Measurements from ENCODE around the gene PDLIM5. TPM values are rescaled to one million over a fixed set of nuclear protein-coding genes. Genes with fewer than 3 reads are reported as not detected.
A peak's percentile ranks its signal among the peaks of the same experiment; 100 is the strongest.
"Not testable (repeated sequence)": the region's sequence is repeated elsewhere in the genome, so short reads cannot be mapped to it uniquely, and the experiment has no call there.

PDLIM5 gene
- total RNA-seq (100 to 1,000 TPM in 3 of 7 donors, 10 to 100 TPM in 4; 67.2 to 160 (median 87.8) TPM), polyA plus RNA-seq (100 to 1,000 TPM in 1 of 2 donors, 10 to 100 TPM in 1; 24.9 to 154 TPM)
- long read RNA-seq, donor 1, full-length matches to known transcripts: 66 of 133 reads
- long read RNA-seq, donor 1, partial matches to known transcripts: 41 of 133 reads
- long read RNA-seq, donor 1, other reads (novel, unspliced or antisense): 26 of 133 reads
- long read RNA-seq, donor 2, full-length matches to known transcripts: 4 of 4 reads
- long read RNA-seq, donor 2, partial matches to known transcripts: 0 of 4 reads
- long read RNA-seq, donor 2, other reads (novel, unspliced or antisense): 0 of 4 reads
- long read RNA-seq, donor 3, full-length matches to known transcripts: 47 of 96 reads
- long read RNA-seq, donor 3, partial matches to known transcripts: 21 of 96 reads
- long read RNA-seq, donor 3, other reads (novel, unspliced or antisense): 28 of 96 reads

GRCh38 chr4:94451695-94452475 is at the start of gene PDLIM5:
Gene PDLIM5, plus strand, starts transcription at chr4:94451942. Its CDS starts 3,347 bp downstream, at chr4:94455289.
- 0 to 1% (median 1%) methylated on average over 81 to 88 of the region's 88 CpGs for WGBS, 3 donors
- Histone ChIP-seq H3K4me3 (peak within 1 kb of the TSS; percentile 92), H3K36me3 (no peaks in the 10 kb centered on the region), H3K4me1 (ENCODE audit: insufficient read depth) (no peaks in the 10 kb centered on the region), H3K27ac (peak within 1 kb of the TSS; percentile 92 to 95), H3K9me3 (no peaks in the 10 kb centered on the region), H3K27me3 (no peaks in the 10 kb centered on the region)
- TF ChIP-seq CTCF (IDR thresholded peaks at IDR 0.05) (peak in 2 of 3 donors; percentile 10 to 16), POLR2A (IDR thresholded peaks at IDR 0.05) (peak; percentile 95), EP300 (IDR thresholded peaks at IDR 0.05) (no peak)
- peak; percentile 89 to 91 (median 90) for DNase-seq
- intact Hi-C loops (cut with DNase I): loop anchor here in 1 of 4 donors (5.0 to 10.0 kb wide), 2 partner anchors 40 to 53 kb away; no protein-coding TSS in a partner anchor

GRCh38 chr4:94402439-94402838 is 49.3 kb upstream of the PDLIM5 start:
- WGBS, 3 donors: 92 to 96% (median 95%) methylated on average over 4 of the region's 4 CpGs
- H3K27me3 ChIP-seq; H3K9me3 ChIP-seq; H3K27ac ChIP-seq; H3K36me3 ChIP-seq; H3K4me1 ChIP-seq (ENCODE audit: insufficient read depth); DNase-seq; H3K4me3 ChIP-seq: not testable (repeated sequence)
- intact Hi-C loops (cut with DNase I): loop anchor here in 1 of 4 donors (10.0 kb wide), 1 partner anchor 192 kb away; no protein-coding TSS in a partner anchor

- Histone ChIP-seq H3K4me3 (no peak overlapping the region), H3K9me3 (no peaks in the 10 kb centered on the region), H3K36me3 (no peaks in the 10 kb centered on the region), H3K4me1 (ENCODE audit: insufficient read depth) (no peaks in the 10 kb centered on the region), H3K27me3 (no peaks in the 10 kb centered on the region), H3K27ac (no peak overlapping the region)
- no peak for DNase-seq
- intact Hi-C loops (cut with DNase I): loop anchor here in 1 of 4 donors (10.0 kb wide), 1 partner anchor 191 kb away; no protein-coding TSS in a partner anchor
- TF ChIP-seq CTCF (IDR thresholded peaks at IDR 0.05) (no peak), POLR2A (IDR thresholded peaks at IDR 0.05) (no peak), EP300 (IDR thresholded peaks at IDR 0.05) (no peak)
Measured at GRCh38 chr4:94403751-94404150, 48.0 kb upstream of the PDLIM5 start.

GRCh38 chr4:94406668-94407437 is 44.9 kb upstream of the PDLIM5 start:
- no peaks in the 10 kb centered on the region for H3K9me3 ChIP-seq
- peaks cover 1% of the 10 kb centered on the region for H3K4me1 ChIP-seq (ENCODE audit: insufficient read depth)
- TF ChIP-seq CTCF (IDR thresholded peaks at IDR 0.05): peak; percentile 49 to 67 (median 61)
- no peak for TF ChIP-seq POLR2A (IDR thresholded peaks at IDR 0.05)
- no peak for TF ChIP-seq EP300 (IDR thresholded peaks at IDR 0.05)
- no peak overlapping the region for H3K4me3 ChIP-seq
- WGBS, 3 donors: 28 to 32% (median 29%) methylated on average over 10 of the region's 10 CpGs
- no peak overlapping the region for H3K27ac ChIP-seq
- H3K36me3 ChIP-seq: no peaks in the 10 kb centered on the region
- H3K27me3 ChIP-seq: no peaks in the 10 kb centered on the region
- intact Hi-C loops (cut with DNase I): loop anchor here in 3 of 4 donors (5.0 to 10.0 kb wide), 2 partner anchors 185 to 188 kb away; no protein-coding TSS in a partner anchor
- peak; percentile 62 to 84 (median 72) for DNase-seq
